ENCODE data around the gene RHOT2.

Gene RHOT2

GRCh38 chr16:626787-627453 is 41.0 kb upstream of the RHOT2 start:
- Histone ChIP-seq H3K27ac (ENCODE audit: low read depth, low read length) (no peak overlapping the region), H3K36me3 (ENCODE audit: control insufficient read depth in 5 of 5, insufficient read depth in 5 of 5, low read length in 5 of 5) (peaks cover 0 to 37% (median 13%) of the 10 kb centered on the region in 5 donors)

GRCh38 chr16:627454-628239 is 40.3 kb upstream of the RHOT2 start:
- H3K27ac ChIP-seq (ENCODE audit: low read depth, low read length), result no peak overlapping the region
- no peaks in the 10 kb centered on the region for H3K9me3 ChIP-seq (ENCODE audit: control insufficient read depth in 5 of 5, low read length in 5 of 5)

More at GRCh38 chr16:626787-627453, 41.0 kb upstream of the RHOT2 start:
- Histone ChIP-seq H3K9ac (ENCODE audit: low read length in 5 of 5) (no peak overlapping the region), H3K27me3 (ENCODE audit: control insufficient read depth in 5 of 5, insufficient read depth in 4 of 5, low read length in 5 of 5) (no peaks in the 10 kb centered on the region), H3K9me3 (ENCODE audit: control insufficient read depth in 5 of 5, low read length in 5 of 5) (no peaks in the 10 kb centered on the region), H3K4me1 (ENCODE audit: control insufficient read depth in 5 of 5, insufficient read depth in 5 of 5, low read length in 5 of 5) (peaks cover 0 to 45% (median 19%) of the 10 kb centered on the region in 5 donors), H3K4me3 (ENCODE audit: low read depth in 1 of 5, low read length in 5 of 5) (no peak overlapping the region)

GRCh38 chr16:628321-629061 is 39.4 kb upstream of the RHOT2 start:
- Histone ChIP-seq H3K4me3 (ENCODE audit: low read depth in 1 of 5, low read length in 5 of 5) (no peak overlapping the region), H3K27me3 (ENCODE audit: control insufficient read depth in 5 of 5, insufficient read depth in 4 of 5, low read length in 5 of 5) (peaks cover 0 to 2% (median 0%) of the 10 kb centered on the region in 5 donors), H3K4me1 (ENCODE audit: control insufficient read depth in 5 of 5, insufficient read depth in 5 of 5, low read length in 5 of 5) (peaks cover 0 to 41% (median 19%) of the 10 kb centered on the region in 5 donors), H3K27ac (ENCODE audit: low read depth, low read length) (no peak overlapping the region), H3K9ac (ENCODE audit: low read length in 5 of 5) (no peak overlapping the region), H3K9me3 (ENCODE audit: control insufficient read depth in 5 of 5, low read length in 5 of 5) (no peaks in the 10 kb centered on the region), H3K36me3 (ENCODE audit: control insufficient read depth in 5 of 5, insufficient read depth in 5 of 5, low read length in 5 of 5) (peaks cover 0 to 47% (median 19%) of the 10 kb centered on the region in 5 donors)

More at GRCh38 chr16:627454-628239, 40.3 kb upstream of the RHOT2 start:
- H3K4me3 ChIP-seq (ENCODE audit: low read depth in 1 of 5, low read length in 5 of 5), result no peak overlapping the region
- no peak overlapping the region for H3K9ac ChIP-seq (ENCODE audit: low read length in 5 of 5)
- peaks cover 0 to 41% (median 19%) of the 10 kb centered on the region in 5 donors for H3K4me1 ChIP-seq (ENCODE audit: control insufficient read depth in 5 of 5, insufficient read depth in 5 of 5, low read length in 5 of 5)
- H3K36me3 ChIP-seq (ENCODE audit: control insufficient read depth in 5 of 5, insufficient read depth in 5 of 5, low read length in 5 of 5), result peaks cover 0 to 38% (median 13%) of the 10 kb centered on the region in 5 donors
- peaks cover 0 to 2% (median 0%) of the 10 kb centered on the region in 5 donors for H3K27me3 ChIP-seq (ENCODE audit: control insufficient read depth in 5 of 5, insufficient read depth in 4 of 5, low read length in 5 of 5)

GRCh38 chr16:629185-629832 is 38.6 kb upstream of the RHOT2 start:
- no peak overlapping the region for H3K9ac ChIP-seq (ENCODE audit: low read length in 5 of 5)
- peaks cover 0 to 41% (median 19%) of the 10 kb centered on the region in 5 donors for H3K4me1 ChIP-seq (ENCODE audit: control insufficient read depth in 5 of 5, insufficient read depth in 5 of 5, low read length in 5 of 5)
- H3K36me3 ChIP-seq (ENCODE audit: control insufficient read depth in 5 of 5, insufficient read depth in 5 of 5, low read length in 5 of 5), result peaks cover 0 to 55% (median 25%) of the 10 kb centered on the region in 5 donors
- H3K27ac ChIP-seq (ENCODE audit: low read depth, low read length), result no peak overlapping the region
- no peaks in the 10 kb centered on the region for H3K9me3 ChIP-seq (ENCODE audit: control insufficient read depth in 5 of 5, low read length in 5 of 5)
- H3K4me3 ChIP-seq (ENCODE audit: low read depth in 1 of 5, low read length in 5 of 5), result no peak overlapping the region
- peaks cover 0 to 2% (median 0%) of the 10 kb centered on the region in 5 donors for H3K27me3 ChIP-seq (ENCODE audit: control insufficient read depth in 5 of 5, insufficient read depth in 4 of 5, low read length in 5 of 5)

GRCh38 chr16:629833-630248 is 38.1 kb upstream of the RHOT2 start:
- Histone ChIP-seq H3K36me3 (ENCODE audit: control insufficient read depth in 5 of 5, insufficient read depth in 5 of 5, low read length in 5 of 5) (peaks cover 0 to 55% (median 25%) of the 10 kb centered on the region in 5 donors), H3K9ac (ENCODE audit: low read length in 5 of 5) (peak overlapping the region in 2 of 5 donors; percentile 17 to 51), H3K4me3 (ENCODE audit: low read depth in 1 of 5, low read length in 5 of 5) (no peak overlapping the region), H3K4me1 (ENCODE audit: control insufficient read depth in 5 of 5, insufficient read depth in 5 of 5, low read length in 5 of 5) (peaks cover 0 to 42% (median 22%) of the 10 kb centered on the region in 5 donors), H3K27me3 (ENCODE audit: control insufficient read depth in 5 of 5, insufficient read depth in 4 of 5, low read length in 5 of 5) (peaks cover 0 to 2% (median 0%) of the 10 kb centered on the region in 5 donors), H3K27ac (ENCODE audit: low read depth, low read length) (no peak overlapping the region), H3K9me3 (ENCODE audit: control insufficient read depth in 5 of 5, low read length in 5 of 5) (no peaks in the 10 kb centered on the region)

DNA sequence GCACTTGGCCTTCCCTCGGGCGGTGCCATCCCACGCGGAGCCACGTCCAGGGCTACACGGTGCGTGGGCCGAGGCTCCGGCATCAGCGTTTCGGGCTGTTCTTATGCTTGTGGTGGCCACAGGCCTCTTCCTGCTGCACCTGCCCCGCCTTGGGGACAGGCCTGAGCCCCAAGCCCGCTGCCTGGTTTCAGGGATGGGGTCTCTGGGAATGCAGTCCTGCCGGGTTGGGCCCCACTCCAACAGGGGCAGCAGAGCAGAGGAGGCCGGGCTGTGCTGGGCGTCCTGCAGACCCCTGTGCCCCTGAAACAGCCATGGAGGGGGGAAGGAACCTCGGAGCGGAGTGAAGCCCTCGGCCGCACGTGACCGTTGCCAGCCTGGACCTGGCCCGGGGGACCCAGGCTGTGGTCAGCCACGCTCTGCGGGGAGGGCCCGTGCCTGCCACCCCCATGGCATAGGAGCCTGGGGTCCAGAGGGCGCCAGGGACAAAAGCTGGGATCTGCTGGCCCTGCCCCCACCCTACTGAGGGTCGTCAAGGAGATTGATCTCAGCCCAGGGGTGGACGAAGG is 37.6 kb upstream of the RHOT2 start:
- H3K27ac ChIP-seq (ENCODE audit: low read depth, low read length), result no peak overlapping the region

GRCh38 chr16:630815-631405 is 37.0 kb upstream of the RHOT2 start, which contains the start of gene WFIKKN1:
TSS of gene WFIKKN1 (plus strand) at chr16:630985. CDS start at chr16:631254, 269 bp downstream.
- Histone ChIP-seq H3K27ac (ENCODE audit: low read depth, low read length) (no peak within 1 kb of the TSS), H3K4me1 (ENCODE audit: control insufficient read depth in 5 of 5, insufficient read depth in 5 of 5, low read length in 5 of 5) (peaks cover 0 to 53% (median 33%) of the 10 kb centered on the region in 5 donors), H3K9me3 (ENCODE audit: control insufficient read depth in 5 of 5, low read length in 5 of 5) (no peaks in the 10 kb centered on the region)

More for the DNA sequence above, 37.6 kb upstream of the RHOT2 start:
- H3K9ac ChIP-seq (ENCODE audit: low read length in 5 of 5), result peak overlapping the region in 1 of 5 donors; percentile 51
- H3K4me3 ChIP-seq (ENCODE audit: low read depth in 1 of 5, low read length in 5 of 5), result no peak overlapping the region
- peaks cover 0 to 2% (median 0%) of the 10 kb centered on the region in 5 donors for H3K27me3 ChIP-seq (ENCODE audit: control insufficient read depth in 5 of 5, insufficient read depth in 4 of 5, low read length in 5 of 5)
- no peaks in the 10 kb centered on the region for H3K9me3 ChIP-seq (ENCODE audit: control insufficient read depth in 5 of 5, low read length in 5 of 5)
- peaks cover 0 to 47% (median 27%) of the 10 kb centered on the region in 5 donors for H3K4me1 ChIP-seq (ENCODE audit: control insufficient read depth in 5 of 5, insufficient read depth in 5 of 5, low read length in 5 of 5)
- peaks cover 0 to 50% (median 24%) of the 10 kb centered on the region in 5 donors for H3K36me3 ChIP-seq (ENCODE audit: control insufficient read depth in 5 of 5, insufficient read depth in 5 of 5, low read length in 5 of 5)

DNA sequence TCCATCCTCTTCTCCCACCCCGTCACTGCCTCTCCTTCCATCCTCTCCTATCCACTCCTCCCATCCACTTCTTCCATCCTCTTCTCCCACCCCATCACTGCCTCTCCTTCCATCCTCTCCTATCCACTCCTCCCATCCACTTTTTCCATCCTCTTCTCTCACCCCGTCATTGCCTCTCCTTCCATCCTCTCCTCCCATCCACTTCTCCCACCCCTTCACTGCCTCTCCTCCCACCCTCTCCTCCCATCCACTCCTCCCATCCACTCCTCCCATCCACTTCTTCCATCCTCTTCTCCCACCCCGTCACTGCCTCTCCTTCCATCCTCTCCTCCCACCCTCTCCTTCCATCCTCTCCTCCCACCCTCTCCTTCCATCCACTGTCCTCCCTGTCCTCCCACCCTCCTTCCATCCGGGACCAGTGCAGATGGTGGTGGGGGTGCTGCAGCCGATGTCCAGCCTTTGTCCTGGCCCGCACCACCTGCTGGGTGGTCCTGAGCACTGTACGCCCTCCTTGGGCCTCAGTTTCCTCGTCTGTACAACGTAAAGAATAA is 36.0 kb upstream of the RHOT2 start:
- Histone ChIP-seq H3K4me1 (ENCODE audit: control insufficient read depth in 5 of 5, insufficient read depth in 5 of 5, low read length in 5 of 5) (peaks cover 1 to 45% (median 34%) of the 10 kb centered on the region in 5 donors), H3K9ac (ENCODE audit: low read length in 5 of 5) (no peak overlapping the region), H3K27me3 (ENCODE audit: control insufficient read depth in 5 of 5, insufficient read depth in 4 of 5, low read length in 5 of 5) (peaks cover 0 to 2% (median 0%) of the 10 kb centered on the region in 5 donors), H3K27ac (ENCODE audit: low read depth, low read length) (no peak overlapping the region), H3K9me3 (ENCODE audit: control insufficient read depth in 5 of 5, low read length in 5 of 5) (no peaks in the 10 kb centered on the region), H3K4me3 (ENCODE audit: low read depth in 1 of 5, low read length in 5 of 5) (no peak overlapping the region), H3K36me3 (ENCODE audit: control insufficient read depth in 5 of 5, insufficient read depth in 5 of 5, low read length in 5 of 5) (peaks cover 0 to 36% (median 19%) of the 10 kb centered on the region in 5 donors)

More at GRCh38 chr16:630815-631405, 37.0 kb upstream of the RHOT2 start, which contains the start of gene WFIKKN1:
- Histone ChIP-seq H3K4me3 (ENCODE audit: low read depth in 1 of 5, low read length in 5 of 5) (no peak within 1 kb of the TSS), H3K9ac (ENCODE audit: low read length in 5 of 5) (peak within 1 kb of the TSS in 2 of 5 donors; percentile 17 to 51), H3K27me3 (ENCODE audit: control insufficient read depth in 5 of 5, insufficient read depth in 4 of 5, low read length in 5 of 5) (peaks cover 0 to 2% (median 0%) of the 10 kb centered on the region in 5 donors), H3K36me3 (ENCODE audit: control insufficient read depth in 5 of 5, insufficient read depth in 5 of 5, low read length in 5 of 5) (peaks cover 0 to 45% (median 21%) of the 10 kb centered on the region in 5 donors)
